Measurements from ENCODE around the gene CPOX. TPM values are rescaled to one million over a fixed set of nuclear protein-coding genes. Genes with fewer than 3 reads are reported as not detected.

Gene CPOX
- total RNA-seq, 1 donor from 2014 or later, result 34.8 TPM

DNA sequence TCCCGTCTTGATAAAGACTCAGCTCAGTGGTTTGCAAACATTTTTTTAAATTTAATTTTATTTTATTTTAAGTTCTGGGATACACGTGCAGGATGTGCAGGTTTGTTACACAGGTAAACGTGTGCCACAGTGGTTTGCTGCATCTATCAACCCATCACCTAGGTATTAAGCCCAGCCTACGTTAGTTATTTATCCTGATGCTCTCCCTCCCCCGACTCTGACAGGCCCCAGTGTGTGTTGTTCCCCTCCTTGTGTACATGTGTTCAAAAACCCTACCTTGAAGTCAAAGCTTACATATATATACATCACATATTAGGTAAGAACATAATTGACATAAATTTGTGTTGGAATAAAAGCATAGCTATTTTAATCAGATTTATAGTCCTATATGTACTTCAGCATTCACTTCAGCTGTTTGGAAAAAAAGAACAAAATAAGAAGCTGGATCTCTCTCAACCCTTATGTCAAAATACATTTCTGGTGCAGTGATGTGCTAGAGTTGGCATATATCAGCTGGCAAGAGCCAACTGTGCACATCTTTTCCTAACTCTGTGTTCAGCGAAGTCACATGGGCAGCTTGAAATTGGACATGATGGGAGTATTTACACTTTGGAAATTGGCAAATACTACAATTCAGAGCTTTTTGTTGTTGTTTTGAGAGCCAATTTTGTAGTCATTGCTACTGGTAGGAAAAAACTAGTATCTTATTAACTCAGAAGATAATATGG, 35.1 kb downstream of the CPOX start:
- no peak for TF ChIP-seq CTCF (IDR thresholded peaks at IDR 0.05)
- no peak overlapping the region for H3K4me3 ChIP-seq
- intact Hi-C loops (cut with DNase I), result no loop called here
- H3K9me3 ChIP-seq, result no peaks in the 10 kb centered on the region
- H3K27ac ChIP-seq, result no peak overlapping the region
- H3K27me3 ChIP-seq, result no peaks in the 10 kb centered on the region
- H3K4me1 ChIP-seq, result no peaks in the 10 kb centered on the region
- H3K36me3 ChIP-seq, result no peaks in the 10 kb centered on the region
- no peak for DNase-seq (ENCODE audit: low spot score in 2 of 2)

- Histone ChIP-seq H3K36me3 (no peaks in the 10 kb centered on the region), H3K4me1 (no peaks in the 10 kb centered on the region), H3K27me3 (no peaks in the 10 kb centered on the region), H3K9me3 (no peaks in the 10 kb centered on the region), H3K4me3 (no peak overlapping the region), H3K27ac (no peak overlapping the region)
- TF ChIP-seq CTCF (IDR thresholded peaks at IDR 0.05), result no peak
- intact Hi-C loops (cut with DNase I), result no loop called here
- no peak for DNase-seq (ENCODE audit: low spot score in 2 of 2)
Observed at GRCh38 chr3:98557324-98558010, 35.9 kb downstream of the CPOX start.

DNA sequence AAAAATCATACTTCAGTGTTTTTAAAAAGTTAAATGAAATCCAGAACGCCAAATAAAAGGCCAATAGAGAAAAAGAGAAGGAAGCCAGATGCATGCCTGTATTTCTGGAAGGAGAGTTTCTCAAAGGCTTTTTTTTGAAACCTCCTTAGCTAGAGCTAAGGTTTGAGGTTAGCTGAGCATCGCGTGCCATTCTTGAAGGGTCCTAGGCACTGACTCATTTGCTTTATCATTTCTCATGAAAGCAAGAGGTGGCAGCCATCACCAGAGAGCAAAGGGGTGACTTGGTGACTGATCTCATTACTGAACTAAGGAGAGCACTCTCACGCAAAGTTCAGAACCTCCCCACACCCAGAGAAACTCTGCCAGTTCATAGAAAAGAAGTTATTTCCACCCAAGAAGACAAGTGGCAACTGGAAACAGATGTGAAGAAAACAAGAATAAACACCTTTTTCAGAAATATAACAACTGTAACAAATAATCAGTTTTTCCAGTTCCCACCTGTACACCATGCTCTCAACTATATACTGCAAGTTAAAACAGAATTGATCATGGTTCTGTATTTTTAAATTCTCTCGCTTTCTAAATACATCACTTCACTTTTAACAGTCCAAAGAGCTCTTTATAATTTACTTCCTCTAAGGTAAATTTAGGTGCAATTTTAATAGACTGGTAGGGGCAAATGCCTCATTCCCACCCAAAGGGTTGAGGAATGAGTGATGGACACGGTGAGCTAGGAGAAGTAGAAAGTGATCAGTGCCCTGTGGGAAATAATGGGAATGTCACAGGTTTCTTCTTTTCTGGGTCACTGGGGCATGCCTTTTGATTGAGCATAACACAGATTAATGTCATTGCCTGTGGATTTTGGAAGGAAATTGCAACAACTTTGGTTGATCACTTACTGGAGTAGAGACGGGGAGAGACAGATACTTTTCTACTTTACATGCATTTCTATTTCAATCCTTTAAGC, 37.0 kb downstream of the CPOX start:
- H3K27ac ChIP-seq, result no peak overlapping the region
- no peaks in the 10 kb centered on the region for H3K27me3 ChIP-seq
- no peaks in the 10 kb centered on the region for H3K36me3 ChIP-seq
- H3K4me1 ChIP-seq, result no peaks in the 10 kb centered on the region
- no peak overlapping the region for H3K4me3 ChIP-seq
- intact Hi-C loops (cut with DNase I), result no loop called here
- DNase-seq (ENCODE audit: low spot score in 2 of 2), result no peak
- H3K9me3 ChIP-seq, result no peaks in the 10 kb centered on the region
- TF ChIP-seq CTCF (IDR thresholded peaks at IDR 0.05), result no peak

DNA sequence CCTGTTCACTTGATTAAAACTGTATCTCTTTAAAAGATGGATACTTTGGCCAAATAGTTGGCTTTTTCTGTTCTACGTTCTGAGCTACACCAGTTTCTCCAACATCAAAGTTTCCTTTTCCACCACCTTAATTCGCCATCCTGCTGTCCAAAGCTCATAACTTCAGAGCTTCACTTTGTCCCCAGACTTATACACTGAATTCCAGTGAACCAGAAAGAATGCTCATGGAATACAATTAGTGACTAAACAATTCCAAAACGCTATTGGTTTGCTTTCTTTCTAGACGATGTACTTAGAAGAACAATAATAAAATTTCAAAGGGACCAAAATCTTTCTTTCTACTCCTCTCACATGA, 38.4 kb downstream of the CPOX start:
- no peaks in the 10 kb centered on the region for H3K27me3 ChIP-seq
- H3K27ac ChIP-seq, result no peak overlapping the region
- no peaks in the 10 kb centered on the region for H3K9me3 ChIP-seq
- intact Hi-C loops (cut with DNase I), result no loop called here
- H3K36me3 ChIP-seq, result no peaks in the 10 kb centered on the region
- H3K4me1 ChIP-seq, result no peaks in the 10 kb centered on the region
- no peak for TF ChIP-seq CTCF (IDR thresholded peaks at IDR 0.05)
- DNase-seq (ENCODE audit: low spot score in 2 of 2), result no peak
- no peak overlapping the region for H3K4me3 ChIP-seq

DNA sequence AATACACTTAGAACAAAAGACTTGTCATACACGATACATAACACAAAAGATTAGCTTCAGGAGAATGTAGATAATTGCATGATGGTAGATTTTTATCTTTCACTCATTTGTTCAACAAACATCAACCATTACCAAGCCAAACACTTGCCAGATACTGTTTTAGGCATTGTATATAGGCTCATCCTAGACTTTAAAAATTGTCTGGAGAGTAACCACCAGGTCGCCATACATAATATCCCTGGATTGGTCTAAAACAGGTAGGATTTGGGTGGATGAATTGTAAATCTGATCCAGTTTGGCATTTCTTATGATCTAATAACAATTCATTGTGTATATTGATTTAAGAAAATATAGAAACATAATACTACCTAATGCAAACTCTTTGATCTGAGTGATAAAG, 38.8 kb downstream of the CPOX start:
- DNase-seq (ENCODE audit: low spot score in 2 of 2), result no peak
- no peaks in the 10 kb centered on the region for H3K36me3 ChIP-seq
- H3K4me1 ChIP-seq, result no peaks in the 10 kb centered on the region
- no peak for TF ChIP-seq CTCF (IDR thresholded peaks at IDR 0.05)
- H3K27me3 ChIP-seq, result no peaks in the 10 kb centered on the region
- no peaks in the 10 kb centered on the region for H3K9me3 ChIP-seq
- no peak overlapping the region for H3K4me3 ChIP-seq
- intact Hi-C loops (cut with DNase I), result no loop called here
- no peak overlapping the region for H3K27ac ChIP-seq

Data from ascending aorta (tissue), 2 donors.